Measurements from ENCODE around the gene KDM4B. TPM values are rescaled to one million over a fixed set of nuclear protein-coding genes. Genes with fewer than 3 reads are reported as not detected.
A peak's percentile ranks its signal among the peaks of the same experiment; 100 is the strongest.
"Not testable (repeated sequence)": the region's sequence is repeated elsewhere in the genome, so short reads cannot be mapped to it uniquely, and the experiment has no call there.

The KDM4B gene
- 5.6 and 6.0 TPM in 2 replicates for total RNA-seq (2014; rRNA removed; shearing (Covaris generic))
- polyA plus RNA-seq (2014; cell fraction: nucleus; rRNA removed): 4.1 and 4.3 TPM in 2 replicates

DNA sequence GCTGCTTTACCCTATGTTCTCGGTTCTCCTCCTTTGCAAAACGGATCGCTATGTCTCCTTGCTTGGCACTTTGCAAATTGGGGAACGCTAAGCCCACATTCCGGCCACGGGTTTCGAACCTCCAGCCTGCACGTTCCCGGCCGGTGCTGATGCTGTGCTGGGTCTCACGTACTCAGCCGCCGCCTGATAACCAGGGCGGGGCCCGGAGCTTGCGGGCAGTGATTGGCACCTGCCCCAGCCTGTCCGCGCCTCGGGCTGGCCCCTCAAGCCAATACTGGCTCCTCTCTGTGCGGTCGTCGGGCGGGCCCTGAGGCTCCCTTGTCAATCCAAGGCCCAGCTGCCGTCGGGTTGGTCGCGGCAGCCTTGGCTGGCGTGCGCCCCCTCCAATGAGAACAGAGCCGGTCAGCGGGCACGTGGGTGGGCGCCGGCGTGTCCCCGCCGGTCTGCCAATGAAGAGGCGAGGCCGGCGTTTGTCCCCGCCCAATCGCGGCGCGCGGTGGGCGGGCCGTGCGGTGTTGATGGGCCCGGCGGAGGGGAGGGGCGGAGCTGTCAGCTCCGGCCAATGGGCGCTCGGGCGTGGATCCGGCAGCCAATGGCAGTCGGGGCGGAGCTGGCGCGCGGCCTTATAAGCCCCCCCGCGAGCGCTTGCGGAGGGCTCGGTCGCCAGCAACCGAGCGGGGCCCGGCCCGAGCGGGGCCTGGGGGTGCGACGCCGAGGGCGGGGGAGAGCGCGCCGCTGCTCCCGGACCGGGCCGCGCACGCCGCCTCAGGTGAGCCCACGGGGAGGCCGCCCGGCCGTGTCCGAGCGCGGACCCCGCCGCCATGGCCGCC, at the start of gene KDM4B:
TSS of gene KDM4B (plus strand) at position 652 of the 830 bp plus-strand sequence. CDS start 63,778 bp downstream, outside the sequence.
- DNase-seq (ENCODE audit: extremely low read depth, low read depth): peak; percentile 96

DNA sequence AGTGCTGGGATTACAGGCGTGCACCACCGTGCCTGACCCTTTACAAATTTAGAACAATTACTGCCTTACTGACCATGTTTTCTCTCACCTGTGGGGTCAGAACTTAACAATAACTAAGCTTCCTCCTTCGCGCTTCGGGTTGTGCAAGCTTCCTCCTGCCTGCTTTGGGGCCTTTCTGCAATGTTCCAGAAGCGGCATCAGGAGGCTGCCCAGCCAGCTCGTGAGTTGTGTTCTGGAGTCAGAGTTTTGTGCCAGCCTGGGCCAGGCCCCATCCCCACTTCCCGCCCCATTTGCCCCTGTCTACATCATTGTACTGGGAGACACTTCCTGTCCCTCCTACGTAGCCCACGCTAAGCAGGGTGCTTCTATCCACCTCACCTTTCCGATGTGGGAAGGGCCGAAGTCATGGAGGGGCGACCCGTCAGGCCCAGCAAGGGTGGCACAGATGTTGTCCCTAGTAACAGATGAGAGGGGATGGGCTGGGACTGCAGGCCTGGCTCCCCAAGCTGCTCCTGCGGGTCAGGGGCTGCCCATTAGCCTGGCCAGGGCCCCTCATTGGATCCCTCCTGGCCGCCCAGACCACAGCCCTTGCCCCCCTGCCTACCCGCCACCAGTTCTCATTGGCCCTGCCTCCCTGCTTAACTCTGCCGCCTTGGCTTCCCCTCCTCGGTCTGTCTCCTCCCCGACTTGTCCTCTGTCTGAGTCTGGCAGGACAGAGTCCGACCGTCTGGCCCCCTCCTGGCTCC, 46.2 kb upstream of the KDM4B start:
- no peak for DNase-seq (ENCODE audit: extremely low read depth, low read depth)

DNA sequence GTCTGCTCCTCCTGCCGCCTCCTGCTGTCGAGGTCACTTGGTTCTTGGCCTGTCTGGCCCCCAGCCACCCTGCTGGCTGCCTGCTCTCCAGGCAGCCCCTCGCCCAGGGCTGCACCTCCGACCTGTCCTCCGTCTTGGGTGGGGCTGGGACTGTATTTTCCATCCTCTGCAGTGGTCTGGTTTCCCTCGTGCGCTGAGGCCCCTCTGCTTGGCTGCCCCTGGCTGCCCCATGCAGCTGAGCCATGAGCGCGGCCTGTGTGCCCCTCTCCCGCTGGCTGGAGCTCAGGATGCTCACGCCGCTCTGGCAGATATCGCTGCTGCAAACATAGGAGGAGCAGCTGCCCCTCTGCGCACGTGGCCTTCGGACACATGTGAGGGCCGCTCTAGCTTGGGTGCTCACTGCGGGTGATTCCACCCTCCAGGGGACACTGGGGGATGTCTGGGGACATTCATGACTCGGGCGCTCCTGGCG, 45.6 kb upstream of the KDM4B start:
- DNase-seq (ENCODE audit: extremely low read depth, low read depth): no peak

DNA sequence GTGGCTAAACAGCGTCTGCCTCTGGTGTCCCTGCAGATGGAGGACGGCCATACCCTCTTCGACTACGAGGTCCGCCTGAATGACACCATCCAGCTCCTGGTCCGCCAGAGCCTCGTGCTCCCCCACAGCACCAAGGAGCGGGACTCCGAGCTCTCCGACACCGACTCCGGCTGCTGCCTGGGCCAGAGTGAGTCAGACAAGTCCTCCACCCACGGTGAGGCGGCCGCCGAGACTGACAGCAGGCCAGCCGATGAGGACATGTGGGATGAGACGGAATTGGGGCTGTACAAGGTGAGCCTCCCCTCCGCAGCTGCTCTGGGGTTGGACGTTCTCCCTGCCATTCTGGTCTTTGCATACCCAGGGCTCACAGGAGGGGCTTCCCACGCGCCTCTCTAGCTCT, 39.7 kb upstream of the KDM4B start:
- DNase-seq (ENCODE audit: extremely low read depth, low read depth): no peak

DNA sequence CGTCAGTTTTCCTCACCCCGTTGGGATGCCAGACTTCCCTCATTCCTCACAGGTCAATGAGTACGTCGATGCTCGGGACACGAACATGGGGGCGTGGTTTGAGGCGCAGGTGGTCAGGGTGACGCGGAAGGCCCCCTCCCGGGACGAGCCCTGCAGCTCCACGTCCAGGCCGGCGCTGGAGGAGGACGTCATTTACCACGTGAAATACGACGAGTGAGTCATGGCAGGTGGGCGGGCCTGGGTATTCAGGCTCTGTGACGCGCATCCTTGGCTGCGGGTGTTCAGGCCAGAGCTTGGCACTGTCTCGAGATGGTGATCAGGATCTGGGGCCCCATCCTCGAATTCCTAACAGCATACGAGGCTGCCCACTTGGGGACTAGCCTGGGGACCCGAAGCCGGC, 38.2 kb upstream of the KDM4B start:
- no peak for DNase-seq (ENCODE audit: extremely low read depth, low read depth)

DNA sequence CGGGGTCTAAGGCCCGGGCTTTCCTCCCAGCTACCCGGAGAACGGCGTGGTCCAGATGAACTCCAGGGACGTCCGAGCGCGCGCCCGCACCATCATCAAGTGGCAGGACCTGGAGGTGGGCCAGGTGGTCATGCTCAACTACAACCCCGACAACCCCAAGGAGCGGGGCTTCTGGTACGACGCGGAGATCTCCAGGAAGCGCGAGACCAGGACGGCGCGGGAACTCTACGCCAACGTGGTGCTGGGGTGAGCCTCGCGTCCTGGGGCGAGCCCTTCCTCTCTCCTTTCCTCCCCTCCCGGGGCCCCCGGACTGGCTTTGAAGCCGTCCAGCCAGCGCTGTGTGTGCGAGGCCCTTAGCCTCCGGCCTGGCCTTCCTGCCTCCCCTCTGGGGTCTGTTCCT, 36.2 kb upstream of the KDM4B start:
- DNase-seq (ENCODE audit: extremely low read depth, low read depth): no peak

DNA sequence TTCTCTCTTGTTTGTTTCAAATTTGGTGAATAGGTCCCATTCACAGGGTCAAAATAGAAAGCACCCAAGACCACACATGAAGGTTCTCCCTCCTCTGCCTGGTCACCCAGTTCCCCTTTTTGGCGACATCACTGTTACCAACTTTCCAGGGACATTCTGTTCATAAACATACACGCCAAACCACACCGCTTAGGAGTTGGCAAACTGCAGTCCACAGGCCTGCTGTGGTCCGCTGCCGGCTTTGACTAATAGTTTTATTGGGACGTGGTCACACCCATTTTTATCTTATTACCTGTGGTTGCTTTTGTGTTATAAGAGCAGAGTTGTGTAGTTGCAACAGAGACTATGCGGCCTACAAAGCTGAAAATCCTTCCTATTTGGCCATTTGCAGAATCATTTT, 35.4 kb upstream of the KDM4B start:
- no peak for DNase-seq (ENCODE audit: extremely low read depth, low read depth)

DNA sequence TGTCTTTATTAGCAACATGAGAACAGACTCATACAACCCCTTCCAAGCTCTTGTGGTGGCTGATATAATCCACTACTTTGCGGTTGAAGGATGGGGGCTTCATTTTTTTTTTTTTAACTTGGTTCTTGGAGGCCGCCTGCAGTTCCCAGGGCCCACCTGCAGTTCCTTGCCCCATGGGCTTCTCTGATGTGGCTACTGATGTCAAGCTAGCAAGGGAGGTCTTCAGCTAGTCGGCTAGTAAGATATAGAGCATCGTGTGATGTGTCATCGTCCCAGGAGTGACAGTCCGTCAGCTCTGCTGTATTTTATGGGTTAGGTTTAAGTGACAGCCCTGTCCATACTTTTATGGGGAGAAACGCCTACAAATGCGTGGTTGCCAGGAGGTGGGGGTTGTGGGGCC, 33.5 kb upstream of the KDM4B start:
- no peak for DNase-seq (ENCODE audit: extremely low read depth, low read depth)

DNA sequence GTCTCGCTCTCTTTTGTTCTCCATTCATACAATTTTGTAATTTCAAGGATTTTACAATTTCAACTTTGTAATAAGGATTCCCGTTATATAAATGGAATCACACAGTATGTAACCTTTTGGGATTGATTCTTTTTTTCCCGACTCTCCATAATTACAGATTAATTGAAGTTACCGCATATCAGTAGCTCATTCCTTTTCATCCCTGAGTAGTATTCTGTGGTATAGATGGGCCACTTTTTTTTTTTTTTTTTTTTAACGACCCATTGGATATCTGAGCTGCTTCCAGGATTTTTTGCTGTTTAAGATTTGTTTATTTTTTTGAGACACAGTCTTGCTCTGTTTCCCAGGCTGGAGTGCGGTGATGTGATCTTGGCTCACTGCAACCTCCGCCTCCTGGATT, 31.9 kb upstream of the KDM4B start:
- DNase-seq (ENCODE audit: extremely low read depth, low read depth): no peak

DNA sequence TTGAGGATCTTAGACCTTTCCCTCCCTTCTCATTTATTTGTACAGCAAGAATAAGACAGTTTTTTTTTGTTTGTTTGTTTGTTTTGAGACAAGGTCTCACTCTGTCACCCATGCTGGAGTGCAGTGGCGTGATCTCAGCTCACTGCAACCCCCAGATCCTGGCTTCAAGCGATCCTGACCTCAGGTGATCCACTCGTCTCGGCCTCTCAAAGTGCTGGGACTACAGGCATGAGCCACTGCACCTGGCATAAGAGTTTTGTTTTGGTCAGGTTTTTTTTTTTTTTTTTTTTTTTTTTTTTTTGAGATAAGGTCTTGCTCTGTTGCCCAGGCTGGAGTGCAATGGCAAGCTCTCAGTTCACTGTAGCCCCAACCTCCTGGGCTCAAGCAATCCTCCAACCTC, 30.5 kb upstream of the KDM4B start:
- DNase-seq (ENCODE audit: extremely low read depth, low read depth): not testable (repeated sequence)

DNA sequence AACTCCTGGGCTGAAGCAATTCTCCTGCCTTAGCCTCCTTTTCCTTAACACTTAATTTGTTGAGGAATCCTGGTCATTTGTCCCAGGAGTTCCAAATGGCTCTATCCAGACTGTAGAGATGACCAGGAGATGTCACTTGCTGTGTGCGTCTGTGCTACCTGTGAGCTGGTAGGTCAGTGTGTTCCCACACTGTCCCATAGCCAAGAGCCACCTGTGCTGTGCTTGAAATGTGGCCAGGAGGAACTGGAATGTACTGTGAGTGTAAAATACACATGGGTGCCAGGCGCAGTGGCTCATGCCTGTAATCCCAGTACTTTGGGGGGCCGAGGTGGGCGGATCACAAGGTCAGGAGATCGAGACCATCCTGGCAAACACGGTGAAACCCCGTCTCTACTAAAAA, 29.4 kb upstream of the KDM4B start:
- no peak for DNase-seq (ENCODE audit: extremely low read depth, low read depth)

DNA sequence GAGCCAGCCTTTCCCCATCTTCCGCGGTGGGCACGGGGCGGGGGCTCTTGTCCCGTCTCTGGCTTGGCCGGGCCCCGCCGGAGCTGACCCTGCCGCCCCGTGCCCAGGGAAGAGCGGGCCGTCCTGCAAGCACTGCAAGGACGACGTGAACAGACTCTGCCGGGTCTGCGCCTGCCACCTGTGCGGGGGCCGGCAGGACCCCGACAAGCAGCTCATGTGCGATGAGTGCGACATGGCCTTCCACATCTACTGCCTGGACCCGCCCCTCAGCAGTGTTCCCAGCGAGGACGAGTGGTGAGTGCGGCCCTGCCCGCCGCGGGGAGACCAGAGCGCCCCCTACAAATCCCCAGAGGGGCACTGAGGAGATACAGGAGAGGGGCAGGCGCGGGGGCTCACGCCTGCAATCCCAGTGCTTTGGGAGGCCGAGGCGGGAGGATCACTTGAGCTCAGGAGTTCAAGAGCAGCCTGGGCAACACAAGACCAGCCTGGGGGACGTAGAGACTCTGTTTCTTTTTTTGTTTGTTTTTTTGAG, 27.2 kb upstream of the KDM4B start:
- DNase-seq (ENCODE audit: extremely low read depth, low read depth): not testable (repeated sequence)

DNA sequence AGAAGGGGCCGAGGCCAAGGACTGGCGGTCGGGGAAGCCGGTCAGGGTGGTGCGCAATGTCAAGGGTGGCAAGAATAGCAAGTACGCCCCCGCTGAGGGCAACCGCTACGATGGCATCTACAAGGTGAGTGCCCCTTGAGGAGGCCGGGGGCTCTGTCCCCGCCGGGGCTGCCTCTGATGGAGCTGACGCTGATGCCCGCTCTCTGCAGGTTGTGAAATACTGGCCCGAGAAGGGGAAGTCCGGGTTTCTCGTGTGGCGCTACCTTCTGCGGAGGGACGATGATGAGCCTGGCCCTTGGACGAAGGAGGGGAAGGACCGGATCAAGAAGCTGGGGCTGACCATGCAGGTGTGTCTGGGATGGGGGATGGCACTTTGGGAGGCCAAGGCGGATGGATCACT, 18.3 kb upstream of the KDM4B start:
- not testable (repeated sequence) for DNase-seq (ENCODE audit: extremely low read depth, low read depth)

DNA sequence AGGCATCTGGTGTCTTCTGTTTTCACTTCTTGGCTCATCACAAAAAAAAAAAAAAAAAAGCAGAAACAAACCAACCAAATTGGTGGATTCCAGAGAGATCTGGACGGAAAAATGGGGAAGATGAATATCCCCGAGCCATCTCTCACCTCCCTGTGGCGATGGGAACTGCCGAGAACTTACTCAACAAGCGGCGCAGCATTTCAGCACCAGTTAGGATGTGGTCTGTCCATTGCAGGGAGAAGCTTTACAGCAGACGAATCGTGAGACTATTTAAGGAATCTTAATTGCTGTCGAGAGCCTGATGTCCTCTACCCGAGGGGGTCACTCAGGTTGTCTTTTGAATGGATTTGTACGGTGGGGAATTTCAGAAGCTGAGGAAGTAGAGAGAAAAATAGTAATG, 17.3 kb upstream of the KDM4B start:
- DNase-seq (ENCODE audit: extremely low read depth, low read depth): no peak

DNA sequence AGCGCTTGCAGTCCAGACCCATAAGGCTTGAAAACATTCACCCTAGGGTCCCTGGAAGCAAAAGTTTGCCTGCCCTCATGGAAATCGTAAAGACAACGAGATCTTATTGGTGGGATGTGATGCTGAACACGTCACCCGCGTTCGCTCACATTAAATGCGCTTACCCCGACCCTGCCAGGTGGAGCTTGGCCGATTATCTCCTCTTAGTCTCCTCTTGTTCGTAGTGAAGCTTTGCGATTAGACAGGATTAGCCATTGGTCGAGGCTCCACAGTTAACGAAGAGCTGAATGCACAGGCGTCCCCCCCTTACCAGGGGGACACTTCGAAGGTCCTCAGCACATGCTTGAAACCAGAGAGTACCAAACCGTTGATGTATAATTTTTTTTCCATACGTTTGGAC, 16.0 kb upstream of the KDM4B start:
- DNase-seq (ENCODE audit: extremely low read depth, low read depth): no peak

DNA sequence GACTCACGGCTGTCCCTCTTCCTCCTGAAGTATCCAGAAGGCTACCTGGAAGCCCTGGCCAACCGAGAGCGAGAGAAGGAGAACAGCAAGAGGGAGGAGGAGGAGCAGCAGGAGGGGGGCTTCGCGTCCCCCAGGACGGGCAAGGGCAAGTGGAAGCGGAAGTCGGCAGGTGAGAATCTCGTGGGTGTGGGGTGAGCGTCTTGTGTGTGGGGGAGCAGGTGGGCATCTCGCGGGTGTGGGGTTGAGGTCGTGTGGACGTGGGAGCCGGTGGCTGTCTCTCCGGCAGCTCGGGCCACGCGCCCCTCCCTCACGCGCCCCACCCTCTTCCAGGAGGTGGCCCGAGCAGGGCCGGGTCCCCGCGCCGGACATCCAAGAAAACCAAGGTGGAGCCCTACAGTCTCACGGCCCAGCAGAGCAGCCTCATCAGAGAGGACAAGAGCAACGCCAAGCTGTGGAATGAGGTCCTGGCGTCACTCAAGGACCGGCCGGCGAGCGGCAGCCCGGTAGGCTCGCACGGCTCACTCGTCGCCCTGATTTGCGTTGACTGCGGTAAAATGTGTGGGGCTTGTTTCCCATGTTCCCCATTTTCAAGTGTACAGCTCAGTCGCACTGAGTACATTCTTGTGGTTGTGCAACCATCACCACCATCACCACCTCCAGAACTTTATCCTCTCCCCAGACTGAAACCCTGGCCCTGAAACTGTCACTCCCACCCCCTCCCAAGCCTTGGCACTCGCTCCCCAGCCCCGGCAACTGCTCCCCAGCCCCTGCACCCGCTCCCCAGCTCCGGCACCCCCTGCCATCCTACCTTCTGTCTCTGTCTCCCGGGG, 14.4 kb upstream of the KDM4B start:
- not testable (repeated sequence) for DNase-seq (ENCODE audit: extremely low read depth, low read depth)

DNA sequence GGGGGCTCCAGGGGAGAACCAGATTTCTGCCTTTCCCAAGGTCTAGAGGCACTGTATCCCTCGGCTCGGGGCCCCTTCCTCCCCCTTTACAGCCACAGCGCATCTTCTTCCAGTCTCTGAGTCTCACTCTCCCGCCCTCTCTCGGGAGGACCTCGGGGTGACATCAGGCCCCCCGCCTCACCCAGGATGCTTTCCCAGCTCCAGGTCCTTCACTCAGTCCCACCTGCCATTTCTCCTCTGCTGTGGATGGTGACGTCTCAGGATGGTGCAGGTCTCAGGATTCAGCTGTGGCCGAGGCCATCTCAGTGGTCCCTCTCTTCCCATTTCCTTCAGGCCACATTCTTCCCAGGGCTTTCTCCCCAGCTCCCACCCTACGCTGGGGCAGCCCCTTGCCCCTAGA, 13.6 kb upstream of the KDM4B start:
- DNase-seq (ENCODE audit: extremely low read depth, low read depth): no peak

DNA sequence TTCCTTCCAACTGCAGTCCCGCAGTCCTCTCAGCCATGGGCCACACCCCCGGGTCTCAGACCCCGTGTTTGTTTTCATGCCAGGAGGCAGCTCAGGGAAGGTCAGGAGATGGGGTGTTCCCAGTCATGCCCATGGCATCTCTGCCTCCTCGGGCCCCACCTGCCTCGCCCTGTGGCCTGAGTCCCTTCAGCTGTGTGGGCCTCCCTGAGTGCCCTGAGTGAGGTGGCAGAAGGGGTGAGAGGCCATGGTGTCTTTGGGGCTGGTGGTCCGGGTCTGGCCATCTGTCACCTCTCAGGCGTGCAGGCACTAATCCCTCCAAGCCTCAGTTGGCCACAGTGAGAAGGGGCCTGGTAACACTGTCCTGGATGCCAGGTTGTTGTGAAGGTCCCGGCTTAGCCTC, 10.9 kb upstream of the KDM4B start:
- DNase-seq (ENCODE audit: extremely low read depth, low read depth): no peak

DNA sequence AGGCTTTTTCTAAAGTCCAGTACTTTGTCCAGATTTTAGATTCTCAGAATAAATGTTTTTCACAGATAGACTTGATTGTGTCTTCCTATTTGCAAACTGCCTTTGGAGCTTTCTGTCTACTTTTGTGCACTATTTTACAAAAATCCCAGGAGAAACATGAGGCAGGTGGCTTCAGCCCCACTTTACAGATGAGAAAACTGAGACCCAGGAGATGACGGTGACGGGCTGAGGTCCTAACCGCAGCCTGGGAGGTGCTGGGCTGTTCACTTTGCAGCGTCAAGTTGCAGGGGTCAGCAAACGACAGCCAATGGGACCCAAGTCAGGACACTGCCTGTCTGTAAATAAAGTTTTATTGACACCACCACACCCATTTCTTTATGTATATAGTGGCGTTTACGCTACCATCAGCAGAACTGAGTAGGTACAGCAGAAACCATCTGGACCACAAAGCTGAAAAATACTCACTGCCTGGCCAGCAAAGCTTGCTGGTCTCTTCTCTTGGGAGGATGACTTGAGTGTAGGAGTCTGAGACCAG, 6.8 kb upstream of the KDM4B start:
- DNase-seq (ENCODE audit: extremely low read depth, low read depth): no peak

DNA sequence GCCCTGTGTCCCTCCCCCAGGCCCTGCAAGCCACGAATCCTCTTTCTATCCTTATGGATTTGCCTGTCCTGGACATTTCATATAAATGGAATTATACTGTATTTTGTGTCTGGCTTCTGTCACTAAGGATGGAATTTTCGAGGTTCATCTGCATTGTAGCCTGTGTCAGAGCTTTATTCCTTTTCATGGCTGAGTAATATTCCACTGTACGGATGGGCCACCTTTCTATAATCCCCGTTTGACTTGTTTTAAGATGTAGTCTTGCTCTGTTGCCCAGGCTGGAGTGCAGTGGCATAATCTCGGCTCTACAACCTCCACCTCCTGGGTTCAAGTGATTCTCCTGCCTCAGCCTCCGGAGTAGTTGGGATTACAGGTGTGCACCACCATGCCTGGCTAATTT, 3.9 kb upstream of the KDM4B start:
- DNase-seq (ENCODE audit: extremely low read depth, low read depth): no peak
